Measurements from ENCODE around the gene UBA6.

DNA sequence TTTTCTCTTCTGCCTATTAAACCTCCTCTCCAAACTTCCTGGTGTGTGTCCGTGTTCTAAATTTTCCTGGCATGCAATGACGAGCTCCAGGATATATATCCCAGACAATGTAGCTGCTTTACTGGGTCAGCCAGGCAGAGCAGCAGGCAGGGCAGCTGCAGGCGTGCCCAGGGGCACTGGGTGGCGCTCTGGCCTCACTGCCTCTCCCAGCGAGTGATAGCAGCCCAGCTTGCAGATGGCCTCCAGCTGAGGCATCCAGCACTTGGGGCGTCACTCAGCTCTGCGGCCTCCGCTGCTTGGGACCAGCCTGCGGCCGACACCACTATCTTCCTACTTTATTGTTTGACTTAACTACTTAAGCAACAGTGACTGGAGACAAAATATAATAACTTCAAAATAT is 23.0 kb upstream of the UBA6 start:
- TF ChIP-seq SP1 (IDR thresholded peaks at IDR 0.05) (no peak), TARDBP (IDR thresholded peaks at IDR 0.05) (no peak), ARNT (IDR thresholded peaks at IDR 0.05) (no peak), HDGF (IDR thresholded peaks at IDR 0.05; ENCODE audit: borderline replicate concordance) (no peak), NFRKB (IDR thresholded peaks at IDR 0.05) (no peak), FOXM1 (IDR thresholded peaks at IDR 0.05; ENCODE audit: borderline replicate concordance) (no peak), FOXK2 (IDR thresholded peaks at IDR 0.05) (no peak)
- TF ChIP-seq, protein P1, sequence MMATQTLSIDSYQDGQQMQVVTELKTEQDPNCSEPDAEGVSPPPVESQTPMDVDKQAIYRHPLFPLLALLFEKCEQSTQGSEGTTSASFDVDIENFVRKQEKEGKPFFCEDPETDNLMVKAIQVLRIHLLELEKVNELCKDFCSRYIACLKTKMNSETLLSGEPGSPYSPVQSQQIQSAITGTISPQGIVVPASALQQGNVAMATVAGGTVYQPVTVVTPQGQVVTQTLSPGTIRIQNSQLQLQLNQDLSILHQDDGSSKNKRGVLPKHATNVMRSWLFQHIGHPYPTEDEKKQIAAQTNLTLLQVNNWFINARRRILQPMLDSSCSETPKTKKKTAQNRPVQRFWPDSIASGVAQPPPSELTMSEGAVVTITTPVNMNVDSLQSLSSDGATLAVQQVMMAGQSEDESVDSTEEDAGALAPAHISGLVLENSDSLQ (IDR thresholded peaks at IDR 0.05): no peak

Measured in HEK293T (cell line).